Thoracic aorta (tissue), 2 donors: ENCODE data around the gene SEMA3B. TPM values are rescaled to one million over a fixed set of nuclear protein-coding genes. Genes with fewer than 3 reads are reported as not detected.

Experiments
- ATAC-seq: fragments of 150-250 bp; one replicate; pipeline ENCODE4 v1.8.0; 2017; ENCODE audit warnings: low read depth; ENCODE audit not compliant: insufficient number of reproducible peaks, low FRiP score
- DNase-seq: peaks from one replicate; pipeline ENCODE4 v3.0.0-alpha.2; 2020; ENCODE audit warnings: low spot score
- H3K27ac ChIP-seq, 2 donors: fragments of 200-600 bp; sonication (generic); 1 replicate in 1 of 2; 2 replicates in 1 of 2; pipeline ENCODE4 v1.5.1; 2016; ENCODE audit warnings: mild to moderate bottlenecking in 2 of 2, moderate library complexity in 2 of 2
- H3K27me3 ChIP-seq: fragments of 200-600 bp; sonication (generic); replicated peaks from 2 replicates; pipeline ENCODE4 v1.6.0; 2016; ENCODE audit warnings: mild to moderate bottlenecking; ENCODE audit not compliant: insufficient read depth
- H3K36me3 ChIP-seq: fragments of 200-600 bp; sonication (generic); one replicate; pipeline ENCODE4 v1.5.1; 2016
- H3K4me1 ChIP-seq, 2 donors: fragments of 200-600 bp; sonication (generic); 1 replicate in 1 of 2; 2 replicates in 1 of 2; pipeline versions ENCODE4 v1.5.1 to v1.6.0; 2016; ENCODE audit warnings: low read depth in 2 of 2, mild to moderate bottlenecking in 1 of 2; ENCODE audit not compliant: control insufficient read depth in 1 of 2
- H3K4me3 ChIP-seq: fragments of 200-600 bp; sonication (generic); 2 replicates; pipeline ENCODE4 v1.5.1; 2016; ENCODE audit warnings: mild to moderate bottlenecking
- H3K9me3 ChIP-seq: fragments of 200-600 bp; sonication (generic); 2 replicates; pipeline ENCODE4 v1.5.1; 2016
- CTCF ChIP-seq: fragments of 200-600 bp; sonication (generic); IDR thresholded peaks from one replicate; pipeline ENCODE4 v1.5.1; 2019; ENCODE audit warnings: antibody characterized with exemption
- total RNA-seq, 2 donors: library from RNA; depleted of rRNA; stranded (reverse); fragments of >200 nt; gene quantifications; one replicate each; pipeline versions ENCODE4 v1.1.0 to v1.2.3, GENCODE V29; 2016

SEMA3B gene
- total RNA-seq, 2 donors from 2014 or later: 53.6 to 57.2 TPM

- Histone ChIP-seq H3K36me3 (peaks cover 13% of the 10 kb centered on the region), H3K9me3 (no peaks in the 10 kb centered on the region), H3K4me3 (no peak overlapping the region), H3K4me1 (peaks cover 32 to 80% of the 10 kb centered on the region in 2 donors), H3K27me3 (no peaks in the 10 kb centered on the region), H3K27ac (peak overlapping the region; percentile 98)
- ATAC-seq: no peak
- DNase-seq: no peak
- no peak for TF ChIP-seq CTCF
These were observed 6.2 kb upstream of the SEMA3B start for GRCh38 chr3:50262778-50263177.

DNA sequence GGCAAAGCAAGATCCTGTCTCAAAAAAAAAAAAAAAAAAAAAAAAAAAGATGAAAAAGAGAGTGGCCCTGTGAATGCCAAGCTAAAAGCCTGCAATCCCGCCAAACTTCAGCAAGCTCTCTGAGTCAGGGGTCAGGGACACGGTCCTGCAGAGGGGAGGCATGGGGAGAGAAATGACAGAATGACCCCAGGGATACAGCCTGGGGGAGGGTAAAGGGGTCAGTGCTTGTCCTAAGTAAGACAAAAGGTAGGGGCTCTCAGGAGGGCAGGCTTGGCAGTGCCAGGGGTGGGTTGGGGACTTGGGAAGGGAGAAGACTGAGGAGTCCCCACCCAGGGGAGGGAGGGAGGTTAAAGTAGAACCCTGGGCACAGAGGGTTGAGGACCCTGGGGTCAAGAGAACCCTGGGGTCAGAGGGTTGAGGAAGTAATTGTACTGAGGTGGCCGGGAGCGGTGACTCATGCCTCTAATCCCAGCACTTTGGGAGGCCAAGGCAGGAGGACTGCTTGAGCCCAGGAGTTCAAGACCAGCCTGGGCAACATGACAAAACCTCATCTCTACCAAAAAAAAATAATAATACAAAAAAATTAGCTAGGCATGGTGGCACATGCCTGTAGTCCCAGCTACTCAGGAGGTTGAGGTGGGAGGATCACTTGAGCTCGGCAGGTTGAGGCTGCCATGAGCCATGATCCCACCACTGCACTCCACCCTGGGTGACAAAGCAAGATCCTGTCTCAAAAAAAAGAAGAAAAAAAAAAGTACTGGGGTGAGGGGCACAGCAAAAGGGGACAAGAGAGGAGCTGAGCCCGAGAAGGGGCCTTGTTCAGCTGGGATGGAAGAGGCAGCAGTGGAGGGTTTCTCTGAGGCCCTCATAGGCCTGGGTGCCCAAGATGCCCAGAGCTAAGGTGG lies 5.2 kb upstream of the SEMA3B start:
- Histone ChIP-seq H3K9me3 (no peaks in the 10 kb centered on the region), H3K27me3 (no peaks in the 10 kb centered on the region), H3K4me1 (peaks cover 35 to 89% of the 10 kb centered on the region in 2 donors), H3K4me3 (peak overlapping the region; percentile 21), H3K36me3 (peaks cover 3% of the 10 kb centered on the region), H3K27ac (peak overlapping the region; percentile 98)
- no peak for TF ChIP-seq CTCF
- DNase-seq: no peak
- no peak for ATAC-seq

- peak overlapping the region; percentile 21 for H3K4me3 ChIP-seq
These were observed 4.5 kb upstream of the SEMA3B start for GRCh38 chr3:50264383-50264963.

DNA sequence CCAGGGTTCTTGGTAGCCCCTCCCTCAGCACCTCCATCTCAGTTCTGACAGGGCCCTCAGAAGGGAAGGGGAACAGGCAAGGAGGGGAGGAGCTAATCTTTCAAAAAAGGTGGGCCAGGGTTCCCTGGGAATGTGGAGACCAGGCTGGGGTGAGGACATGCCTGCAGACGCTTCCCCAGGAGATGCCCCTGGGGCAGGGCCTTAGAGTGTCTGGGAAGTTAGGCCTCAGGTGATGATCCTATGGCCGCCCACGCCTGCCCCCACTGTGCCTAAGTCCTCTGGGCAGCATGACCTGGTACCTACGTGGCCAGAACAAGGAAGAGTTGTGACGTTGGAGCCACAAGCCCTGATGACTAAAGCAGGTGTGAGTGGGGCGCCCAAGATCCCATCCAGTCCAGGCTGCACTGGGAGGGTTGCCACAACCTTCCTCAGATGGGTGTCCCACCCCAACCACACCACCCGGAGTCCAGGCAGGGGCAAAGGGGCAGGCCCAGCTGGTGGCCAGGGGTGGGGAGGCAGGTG lies 3.9 kb upstream of the SEMA3B start:
- DNase-seq (no peak), ATAC-seq (no peak)
- H3K4me3 ChIP-seq: peak overlapping the region; percentile 27
- no peaks in the 10 kb centered on the region for H3K36me3 ChIP-seq
- TF ChIP-seq CTCF: no peak
- no peaks in the 10 kb centered on the region for H3K27me3 ChIP-seq
- H3K27ac ChIP-seq: peak overlapping the region; percentile 98
- H3K9me3 ChIP-seq: no peaks in the 10 kb centered on the region
- H3K4me1 ChIP-seq: peaks cover 33 to 93% of the 10 kb centered on the region in 2 donors

More at GRCh38 chr3:50264383-50264963, 4.5 kb upstream of the SEMA3B start:
- TF ChIP-seq CTCF: no peak
- peak overlapping the region; percentile 98 for H3K27ac ChIP-seq
- no peaks in the 10 kb centered on the region for H3K27me3 ChIP-seq
- H3K4me1 ChIP-seq: peaks cover 36 to 92% of the 10 kb centered on the region in 2 donors
- H3K9me3 ChIP-seq: no peaks in the 10 kb centered on the region
- peak; percentile 52 for ATAC-seq
- DNase-seq: peak; percentile 55
- H3K36me3 ChIP-seq: no peaks in the 10 kb centered on the region

- DNase-seq: no peak
These were observed 3.4 kb upstream of the SEMA3B start for GRCh38 chr3:50265571-50265970.

More at GRCh38 chr3:50265571-50265970, 3.4 kb upstream of the SEMA3B start:
- Histone ChIP-seq H3K36me3 (no peaks in the 10 kb centered on the region), H3K27me3 (no peaks in the 10 kb centered on the region), H3K9me3 (no peaks in the 10 kb centered on the region), H3K4me1 (peaks cover 33 to 96% of the 10 kb centered on the region in 2 donors), H3K4me3 (peak overlapping the region; percentile 27), H3K27ac (peak overlapping the region; percentile 98)
- ATAC-seq: no peak
- no peak for TF ChIP-seq CTCF
